Stomach (tissue), 9 donors: ENCODE data around the gene MYO10. TPM values are rescaled to one million over a fixed set of nuclear protein-coding genes. Genes with fewer than 3 reads are reported as not detected.

Experiments used
- DNase-seq, 2 donors: peaks; one replicate each; pipeline versions ENCODE4 v3.0.0 to v3.0.0-alpha.2; 2013 to 2019
- H3K27ac ChIP-seq, 5 donors: fragments of 200-600 bp in 4 of 5; sonication (generic) in 4 of 5; one replicate each; pipeline ENCODE4 v1.5.1; 2013 to 2019; ENCODE audit warnings: mild to moderate bottlenecking in 1 of 5, moderate library complexity in 1 of 5
- H3K27me3 ChIP-seq, 3 donors: fragments of 200-600 bp; sonication (generic); one replicate each; pipeline ENCODE4 v1.5.1; 2017 to 2019; ENCODE audit warnings: mixed run types in 1 of 3
- H3K36me3 ChIP-seq, 4 donors: fragments of 200-600 bp; sonication (generic); 1 replicate in 3 of 4; 2 replicates in 1 of 4; pipeline ENCODE4 v1.5.1; 2016 to 2019
- H3K4me1 ChIP-seq, 4 donors: fragments of 200-600 bp; sonication (generic); one replicate each; pipeline ENCODE4 v1.5.1; 2016 to 2019
- H3K4me3 ChIP-seq, 4 donors: fragments of 200-600 bp; sonication (generic) in 3 of 4; one replicate each; pipeline ENCODE4 v1.5.1; 2016 to 2019; ENCODE audit warnings: mild to moderate bottlenecking in 1 of 4
- H3K9me3 ChIP-seq, 4 donors: fragments of 200-600 bp; sonication (generic); one replicate each; pipeline ENCODE4 v1.5.1; 2016 to 2019
- CTCF ChIP-seq, 7 experiments: fragments of 450-650 bp in 4 of 7; fragments of 200-600 bp in 3 of 7; sonication (generic) in 3 of 7; IDR thresholded peaks; one replicate each; pipeline ENCODE4 v1.5.1; 2016 to 2019; ENCODE audit warnings: antibody characterized with exemption in 7 of 7, control low read depth in 2 of 7, mild to moderate bottlenecking in 1 of 7
- EP300 ChIP-seq: sonication (generic); formaldehyde crosslinking; IDR thresholded peaks from one replicate; pipeline ENCODE4 v1.6.1; 2017; ENCODE audit warnings: antibody characterized with exemption
- POLR2A ChIP-seq, 4 donors: fragments of 450-650 bp; IDR thresholded peaks; one replicate each; pipeline ENCODE4 v1.6.1; 2016; ENCODE audit warnings: antibody characterized with exemption in 4 of 4, control low read depth in 2 of 4, mild to moderate bottlenecking in 1 of 4, moderate library complexity in 1 of 4
- POLR2AphosphoS5 ChIP-seq, 3 donors: sonication (generic); formaldehyde crosslinking; IDR thresholded peaks; one replicate each; pipeline ENCODE4 v1.6.1; 2016; ENCODE audit warnings: antibody characterized with exemption in 3 of 3
- WGBS, 5 donors: extraction: QIAGEN DNeasy Blood & Tissue Kit in 3 of 5; methylation state at CpG; one replicate each; pipeline versions ENCODE4 v1.1.5 to v1.1.7; 2013 to 2018; 5-methylcytosine and 5-hydroxymethylcytosine counted together
- intact Hi-C: fragments of 100-400 bp; cut with DNase I; formaldehyde crosslinking; loops from one replicate; pipeline ENCODE4 v1.15.1; 2023; ENCODE audit warnings: low total_unique reads
- polyA plus RNA-seq, 3 donors: library from polyadenylated mRNA; stranded (reverse); fragments of 200-250 nt; gene quantifications; one replicate each; pipeline ENCODE4 v1.2.3, GENCODE V29; 2013
- total RNA-seq, 5 donors: library from RNA; depleted of rRNA; stranded (reverse); fragments of >200 nt; gene quantifications; one replicate each; pipeline versions ENCODE4 v1.1.0 to v1.2.3, GENCODE V29; 2014 to 2016
- donor health status: healthy with polysubstance abuse.
- donor health status: Bipolar disorder and iron deficiency.
- donor health status: healthy.

MYO10 gene
- total and polyA plus RNA-seq, 8 donors, result 6.8 to 233 (median 76.5) TPM

- H3K4me3 ChIP-seq, result peak overlapping the region in 1 of 4 donors; percentile 11
- 17 to 32% (median 29%) methylated on average over 3 of the region's 3 CpGs for WGBS, 5 donors
- DNase-seq, result no peak
Measured at GRCh38 chr5:16737209-16737608, 198.9 kb downstream of the MYO10 start.

GRCh38 chr5:16736158-16736995, 199.7 kb downstream of the MYO10 start:
- H3K27me3 ChIP-seq, result no peaks in the 10 kb centered on the region
- H3K9me3 ChIP-seq, result no peaks in the 10 kb centered on the region
- 20 to 32% (median 23%) methylated on average over 14 of the region's 14 CpGs for WGBS, 5 donors
- intact Hi-C loops, result no loop called here
- H3K4me1 ChIP-seq, result peaks cover 14 to 56% (median 37%) of the 10 kb centered on the region in 4 donors
- TF ChIP-seq EP300 (no peak), POLR2A (IDR thresholded peaks at IDR 0.05) (no peak), CTCF (IDR thresholded peaks at IDR 0.05) (no peak), POLR2AphosphoS5 (IDR thresholded peaks at IDR 0.05) (peak in 2 of 3 donors; percentile 64 to 86)
- H3K27ac ChIP-seq, result peak overlapping the region; percentile 70 to 85 (median 72)
- H3K36me3 ChIP-seq, result peaks cover 4 to 17% (median 16%) of the 10 kb centered on the region in 4 donors
- no peak overlapping the region for H3K4me3 ChIP-seq
- peak; percentile 83 to 91 for DNase-seq

More at GRCh38 chr5:16737209-16737608, 198.9 kb downstream of the MYO10 start:
- H3K27me3 ChIP-seq, result no peaks in the 10 kb centered on the region
- H3K27ac ChIP-seq, result peak overlapping the region; percentile 58 to 73 (median 72)
- no peaks in the 10 kb centered on the region for H3K9me3 ChIP-seq
- H3K36me3 ChIP-seq, result peaks cover 4 to 17% (median 11%) of the 10 kb centered on the region in 4 donors
- intact Hi-C loops, result no loop called here
- TF ChIP-seq POLR2A (IDR thresholded peaks at IDR 0.05), result no peak
- no peak for TF ChIP-seq CTCF (IDR thresholded peaks at IDR 0.05)
- no peak for TF ChIP-seq EP300
- TF ChIP-seq POLR2AphosphoS5 (IDR thresholded peaks at IDR 0.05), result no peak
- H3K4me1 ChIP-seq, result peaks cover 14 to 59% (median 41%) of the 10 kb centered on the region in 4 donors

GRCh38 chr5:16735101-16736060, 200.7 kb downstream of the MYO10 start:
- intact Hi-C loops, result no loop called here
- Histone ChIP-seq H3K4me1 (peaks cover 14 to 52% (median 36%) of the 10 kb centered on the region in 4 donors), H3K9me3 (no peaks in the 10 kb centered on the region), H3K36me3 (peaks cover 4 to 17% (median 13%) of the 10 kb centered on the region in 4 donors), H3K27ac (peak overlapping the region; percentile 70 to 85 (median 72)), H3K27me3 (no peaks in the 10 kb centered on the region), H3K4me3 (no peak overlapping the region)
- no peak for TF ChIP-seq POLR2AphosphoS5 (IDR thresholded peaks at IDR 0.05)
- TF ChIP-seq CTCF (IDR thresholded peaks at IDR 0.05), result no peak
- no peak for TF ChIP-seq EP300
- TF ChIP-seq POLR2A (IDR thresholded peaks at IDR 0.05), result no peak
- WGBS, 5 donors, result 35 to 58% (median 44%) methylated on average over 15 of the region's 15 CpGs
- DNase-seq, result peak in 1 of 2 donors; percentile 65
